Endothelial cell (in vitro differentiated cells): Measurements from ENCODE around the gene MYO1D. TPM values are rescaled to one million over a fixed set of nuclear protein-coding genes. Genes with fewer than 3 reads are reported as not detected.

ENCODE experiments used
- DNase-seq: peaks from one replicate; pipeline ENCODE4 v3.0.0; 2021; ENCODE audit warnings: low spot score
- H3K27ac Mint-ChIP-seq: one replicate; pipeline ENCODE4 v1.8.0; 2021; ENCODE audit warnings: mixed read lengths, inconsistent platforms; ENCODE audit not compliant: unreplicated experiment
- H3K27me3 Mint-ChIP-seq: one replicate; pipeline ENCODE4 v1.8.0; 2021; ENCODE audit warnings: mild to moderate bottlenecking, moderate library complexity, mixed read lengths, inconsistent platforms; ENCODE audit not compliant: unreplicated experiment
- H3K36me3 Mint-ChIP-seq: one replicate; pipeline ENCODE4 v1.8.0; 2021; ENCODE audit warnings: mild to moderate bottlenecking, low read depth, mixed read lengths, inconsistent platforms; ENCODE audit not compliant: unreplicated experiment
- H3K4me1 Mint-ChIP-seq: one replicate; pipeline ENCODE4 v1.8.0; 2021; ENCODE audit warnings: mild to moderate bottlenecking, mixed read lengths, inconsistent platforms; ENCODE audit not compliant: unreplicated experiment
- H3K4me3 Mint-ChIP-seq: one replicate; pipeline ENCODE4 v1.8.0; 2021; ENCODE audit warnings: mild to moderate bottlenecking, mixed read lengths, inconsistent platforms; ENCODE audit not compliant: unreplicated experiment
- H3K9me3 Mint-ChIP-seq: one replicate; pipeline ENCODE4 v1.8.0; 2021; ENCODE audit warnings: mixed read lengths, inconsistent platforms; ENCODE audit not compliant: unreplicated experiment
- CTCF ChIP-seq: fragments of 200-600 bp; sonication (generic); IDR thresholded peaks from one replicate; pipeline ENCODE4 v1.5.0; 2021; ENCODE audit warnings: antibody characterized with exemption; ENCODE audit not compliant: unreplicated experiment
- total RNA-seq: library from RNA; stranded (reverse); fragmentation: NEBNext Ultra II Directional; extraction: Animal tissue kit (Norgen Biotek cat#: 25700); gene quantifications from one replicate; pipeline ENCODE4 v1.2.1, GENCODE V29; 2021; ENCODE audit not compliant: unreplicated experiment

MYO1D gene
- total RNA-seq, 1 donor from 2014 or later = 26.4 TPM

- Mint-ChIP-seq H3K4me3 (no peak overlapping the region), H3K4me1 (no peaks in the 10 kb centered on the region), H3K27me3 (peaks cover 5% of the 10 kb centered on the region), H3K27ac (no peak overlapping the region), H3K9me3 (no peaks in the 10 kb centered on the region), H3K36me3 (no peaks in the 10 kb centered on the region)
- no peak for TF ChIP-seq CTCF
- DNase-seq = no peak
Observed at GRCh38 chr17:32591405-32591804, 285.5 kb downstream of the MYO1D start.

DNA sequence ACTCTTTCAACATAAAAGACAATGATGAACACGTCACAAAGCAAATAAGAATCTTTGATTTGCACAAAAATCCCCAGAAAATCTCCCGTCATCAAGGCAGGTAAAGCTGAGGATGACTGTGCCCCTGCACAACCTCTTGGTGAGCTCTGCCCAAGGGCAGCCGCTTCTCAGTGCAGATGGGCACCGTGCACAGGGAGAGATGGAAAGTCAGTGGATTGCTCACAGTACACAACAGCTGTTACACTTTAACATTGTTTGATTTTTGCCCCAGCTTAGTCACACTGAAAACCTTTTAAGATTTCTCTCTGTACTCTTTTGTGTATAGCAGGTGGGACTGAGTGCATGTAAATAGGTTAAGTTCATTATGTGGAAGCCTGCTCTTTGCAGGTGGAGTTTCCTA lies 285.9 kb downstream of the MYO1D start:
- no peak overlapping the region for H3K4me3 Mint-ChIP-seq
- no peak overlapping the region for H3K27ac Mint-ChIP-seq
- no peaks in the 10 kb centered on the region for H3K36me3 Mint-ChIP-seq
- TF ChIP-seq CTCF = no peak
- no peaks in the 10 kb centered on the region for H3K4me1 Mint-ChIP-seq
- no peak for DNase-seq
- no peaks in the 10 kb centered on the region for H3K9me3 Mint-ChIP-seq
- H3K27me3 Mint-ChIP-seq = peaks cover 5% of the 10 kb centered on the region

DNA sequence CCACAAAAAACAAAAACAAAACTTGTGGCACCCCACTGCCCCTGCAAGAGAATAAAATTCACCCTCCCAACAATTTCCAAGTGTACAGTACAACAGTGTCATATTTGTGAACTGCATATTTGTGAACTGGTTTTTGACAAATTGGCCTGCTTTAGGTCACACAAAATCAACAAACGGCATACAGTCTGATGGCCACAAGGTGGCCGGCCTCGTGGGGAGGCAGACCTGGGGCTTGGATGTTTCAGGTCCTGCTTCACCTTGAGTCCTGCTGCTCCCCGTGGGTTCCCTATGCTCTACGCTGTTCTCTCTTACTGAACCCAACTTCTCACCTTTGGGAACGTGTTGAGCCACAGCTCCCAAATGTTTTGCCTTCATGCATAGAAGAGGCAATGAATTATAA lies 287.9 kb downstream of the MYO1D start:
- DNase-seq = peak; percentile 18
- H3K4me1 Mint-ChIP-seq = no peaks in the 10 kb centered on the region
- H3K27ac Mint-ChIP-seq = no peak overlapping the region
- H3K9me3 Mint-ChIP-seq = no peaks in the 10 kb centered on the region
- no peak overlapping the region for H3K4me3 Mint-ChIP-seq
- no peaks in the 10 kb centered on the region for H3K36me3 Mint-ChIP-seq
- peaks cover 5% of the 10 kb centered on the region for H3K27me3 Mint-ChIP-seq
- TF ChIP-seq CTCF = peak; percentile 63

DNA sequence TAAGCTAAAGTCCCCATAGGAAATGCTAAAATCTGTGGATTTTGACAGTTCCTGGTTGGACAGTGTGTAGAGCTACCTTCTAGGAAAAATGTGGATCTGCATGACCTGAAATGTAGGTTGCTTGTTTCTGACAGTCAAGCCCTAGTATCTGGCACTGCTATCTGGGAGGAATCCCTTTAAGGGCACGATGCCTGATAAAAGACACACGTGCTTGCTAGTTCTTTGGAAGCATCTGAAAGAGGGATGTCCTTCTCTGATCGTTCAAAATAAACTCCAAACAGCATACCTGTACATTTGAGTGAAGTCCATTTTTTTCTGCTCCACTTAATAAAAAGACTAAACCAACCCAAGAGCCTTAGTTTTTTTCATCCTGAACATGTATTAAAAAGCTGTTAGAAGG lies 288.8 kb downstream of the MYO1D start:
- DNase-seq = no peak
- Mint-ChIP-seq H3K27me3 (peaks cover 3% of the 10 kb centered on the region), H3K9me3 (no peaks in the 10 kb centered on the region), H3K4me3 (no peak overlapping the region), H3K36me3 (no peaks in the 10 kb centered on the region), H3K4me1 (no peaks in the 10 kb centered on the region), H3K27ac (no peak overlapping the region)
- no peak for TF ChIP-seq CTCF

- Mint-ChIP-seq H3K4me1 (no peaks in the 10 kb centered on the region), H3K36me3 (peaks cover 5% of the 10 kb centered on the region), H3K27me3 (no peaks in the 10 kb centered on the region), H3K27ac (no peak overlapping the region), H3K4me3 (no peak overlapping the region), H3K9me3 (no peaks in the 10 kb centered on the region)
- no peak for TF ChIP-seq CTCF
- DNase-seq = no peak
Observed at GRCh38 chr17:32586666-32587065, 290.3 kb downstream of the MYO1D start.
